ENCODE results near the gene CIROP. TPM values are rescaled to one million over a fixed set of nuclear protein-coding genes. Genes with fewer than 3 reads are reported as not detected.

Gene CIROP
- total and polyA plus RNA-seq, 2 experiments from 2014 or later: not detected

- Histone ChIP-seq H3K27me3 (no peaks in the 10 kb centered on the region), H3K9me3 (ENCODE audit: low read depth) (no peaks in the 10 kb centered on the region), H4K20me1 (ENCODE audit: insufficient read depth, poor library complexity, severe bottlenecking) (no peaks in the 10 kb centered on the region), H3K9me2 (replicated peaks; ENCODE audit: insufficient read depth) (no peaks in the 10 kb centered on the region), H3K36me3 (replicated peaks; ENCODE audit: insufficient read depth, low read depth) (peaks cover 7% of the 10 kb centered on the region), H3K4me2 (no peak overlapping the region), H3K4me3 (no peak overlapping the region), H3K27ac (no peak overlapping the region), H3K4me1 (ENCODE audit: insufficient read depth) (no peaks in the 10 kb centered on the region), H2AFZ (no peak overlapping the region), H3K79me2 (peaks cover 77% of the 10 kb centered on the region)
- DNase-seq (ENCODE audit: low spot score): no peak
- TF ChIP-seq EZH2 (IDR thresholded peaks at IDR 0.05; ENCODE audit: borderline replicate concordance): no peak
- TF ChIP-seq EZH2phosphoT487 (IDR thresholded peaks at IDR 0.05; ENCODE audit: low read depth, severe bottlenecking, unreplicated experiment): no peak
- TF ChIP-seq, protein P1, sequence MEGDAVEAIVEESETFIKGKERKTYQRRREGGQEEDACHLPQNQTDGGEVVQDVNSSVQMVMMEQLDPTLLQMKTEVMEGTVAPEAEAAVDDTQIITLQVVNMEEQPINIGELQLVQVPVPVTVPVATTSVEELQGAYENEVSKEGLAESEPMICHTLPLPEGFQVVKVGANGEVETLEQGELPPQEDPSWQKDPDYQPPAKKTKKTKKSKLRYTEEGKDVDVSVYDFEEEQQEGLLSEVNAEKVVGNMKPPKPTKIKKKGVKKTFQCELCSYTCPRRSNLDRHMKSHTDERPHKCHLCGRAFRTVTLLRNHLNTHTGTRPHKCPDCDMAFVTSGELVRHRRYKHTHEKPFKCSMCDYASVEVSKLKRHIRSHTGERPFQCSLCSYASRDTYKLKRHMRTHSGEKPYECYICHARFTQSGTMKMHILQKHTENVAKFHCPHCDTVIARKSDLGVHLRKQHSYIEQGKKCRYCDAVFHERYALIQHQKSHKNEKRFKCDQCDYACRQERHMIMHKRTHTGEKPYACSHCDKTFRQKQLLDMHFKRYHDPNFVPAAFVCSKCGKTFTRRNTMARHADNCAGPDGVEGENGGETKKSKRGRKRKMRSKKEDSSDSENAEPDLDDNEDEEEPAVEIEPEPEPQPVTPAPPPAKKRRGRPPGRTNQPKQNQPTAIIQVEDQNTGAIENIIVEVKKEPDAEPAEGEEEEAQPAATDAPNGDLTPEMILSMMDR (IDR thresholded peaks at IDR 0.05; ENCODE audit: poor library complexity): no peak
- WGBS (ENCODE audit: low lambda C conversion rate, missing lambda C conversion rate): 100% methylated on average over 1 of the region's 1 CpG
Measured at GRCh38 chr14:23086565-23086964, 18.2 kb downstream of the CIROP start.

- H3K9me3 ChIP-seq (ENCODE audit: low read depth): no peaks in the 10 kb centered on the region
- H3K27me3 ChIP-seq: no peaks in the 10 kb centered on the region
- no peaks in the 10 kb centered on the region for H3K4me1 ChIP-seq (ENCODE audit: insufficient read depth)
- H3K79me2 ChIP-seq: peaks cover 71% of the 10 kb centered on the region
- no peaks in the 10 kb centered on the region for H4K20me1 ChIP-seq (ENCODE audit: insufficient read depth, poor library complexity, severe bottlenecking)
- no peak overlapping the region for H3K4me2 ChIP-seq
- peaks cover 7% of the 10 kb centered on the region for H3K36me3 ChIP-seq (replicated peaks; ENCODE audit: insufficient read depth, low read depth)
- H3K4me3 ChIP-seq: no peak overlapping the region
- WGBS (ENCODE audit: low lambda C conversion rate, missing lambda C conversion rate): 74% methylated on average over 3 of the region's 3 CpGs
- H3K9me2 ChIP-seq (replicated peaks; ENCODE audit: insufficient read depth): no peaks in the 10 kb centered on the region
- peak overlapping the region; percentile 31 for H3K27ac ChIP-seq
- H2AFZ ChIP-seq: no peak overlapping the region
- TF ChIP-seq EZH2 (IDR thresholded peaks at IDR 0.05; ENCODE audit: borderline replicate concordance): no peak
- no peak for TF ChIP-seq EZH2phosphoT487 (IDR thresholded peaks at IDR 0.05; ENCODE audit: low read depth, severe bottlenecking, unreplicated experiment)
- TF ChIP-seq, protein P1 (IDR thresholded peaks at IDR 0.05; ENCODE audit: poor library complexity): no peak
- no peak for DNase-seq (ENCODE audit: low spot score)
Measured at GRCh38 chr14:23085458-23085857, 19.3 kb downstream of the CIROP start.

- TF ChIP-seq, protein P1 (IDR thresholded peaks at IDR 0.05; ENCODE audit: poor library complexity): no peak
- TF ChIP-seq EZH2 (IDR thresholded peaks at IDR 0.05; ENCODE audit: borderline replicate concordance): no peak
- no peak for TF ChIP-seq EZH2phosphoT487 (IDR thresholded peaks at IDR 0.05; ENCODE audit: low read depth, severe bottlenecking, unreplicated experiment)
- H3K9me3 ChIP-seq (ENCODE audit: low read depth): no peaks in the 10 kb centered on the region
- no peaks in the 10 kb centered on the region for H3K36me3 ChIP-seq (replicated peaks; ENCODE audit: insufficient read depth, low read depth)
- H3K4me2 ChIP-seq: no peak overlapping the region
- no peak overlapping the region for H3K4me3 ChIP-seq
- no peak for DNase-seq (ENCODE audit: low spot score)
- H3K9me2 ChIP-seq (replicated peaks; ENCODE audit: insufficient read depth): no peaks in the 10 kb centered on the region
- H3K27ac ChIP-seq: peak overlapping the region; percentile 87
- peaks cover 8% of the 10 kb centered on the region for H3K4me1 ChIP-seq (ENCODE audit: insufficient read depth)
- no peaks in the 10 kb centered on the region for H3K27me3 ChIP-seq
- H2AFZ ChIP-seq: no peak overlapping the region
- H3K79me2 ChIP-seq: peaks cover 49% of the 10 kb centered on the region
- no peaks in the 10 kb centered on the region for H4K20me1 ChIP-seq (ENCODE audit: insufficient read depth, poor library complexity, severe bottlenecking)
- WGBS (ENCODE audit: low lambda C conversion rate, missing lambda C conversion rate): 100% methylated on average over 1 of the region's 1 CpG
Measured at GRCh38 chr14:23080474-23080873, 24.3 kb downstream of the CIROP start.

GRCh38 chr14:23079716-23080115 lies 25.1 kb downstream of the CIROP start:
- H3K36me3 ChIP-seq (replicated peaks; ENCODE audit: insufficient read depth, low read depth): no peaks in the 10 kb centered on the region
- H3K79me2 ChIP-seq: peaks cover 52% of the 10 kb centered on the region
- H3K27ac ChIP-seq: peak overlapping the region; percentile 87
- no peak overlapping the region for H3K4me2 ChIP-seq
- no peaks in the 10 kb centered on the region for H3K9me2 ChIP-seq (replicated peaks; ENCODE audit: insufficient read depth)
- H4K20me1 ChIP-seq (ENCODE audit: insufficient read depth, poor library complexity, severe bottlenecking): no peaks in the 10 kb centered on the region
- TF ChIP-seq, protein P1 (IDR thresholded peaks at IDR 0.05; ENCODE audit: poor library complexity): no peak
- TF ChIP-seq EZH2 (IDR thresholded peaks at IDR 0.05; ENCODE audit: borderline replicate concordance): no peak
- no peak for TF ChIP-seq EZH2phosphoT487 (IDR thresholded peaks at IDR 0.05; ENCODE audit: low read depth, severe bottlenecking, unreplicated experiment)
- no peaks in the 10 kb centered on the region for H3K9me3 ChIP-seq (ENCODE audit: low read depth)
- peaks cover 8% of the 10 kb centered on the region for H3K4me1 ChIP-seq (ENCODE audit: insufficient read depth)
- no peak overlapping the region for H3K4me3 ChIP-seq
- WGBS (ENCODE audit: low lambda C conversion rate, missing lambda C conversion rate): 88% methylated on average over 2 of the region's 2 CpGs
- no peak overlapping the region for H2AFZ ChIP-seq
- no peaks in the 10 kb centered on the region for H3K27me3 ChIP-seq
- no peak for DNase-seq (ENCODE audit: low spot score)
